Measurements from ENCODE around the gene RNGTT.
"Not testable (repeated sequence)": the region's sequence is repeated elsewhere in the genome, so short reads cannot be mapped to it uniquely, and the experiment has no call there.

The RNGTT gene

GRCh38 chr6:88785478-88785877 is 177.9 kb downstream of the RNGTT start:
- DNase-seq: no peak

- peak in 4 of 5 donors; percentile 10 to 57 (median 31) for DNase-seq
Observed at GRCh38 chr6:88780714-88781389, 182.6 kb downstream of the RNGTT start.

GRCh38 chr6:88775866-88776571 is 187.4 kb downstream of the RNGTT start:
- peak in 1 of 5 donors; percentile 16 for DNase-seq

- DNase-seq: not testable (repeated sequence)
Observed at GRCh38 chr6:88768114-88768513, 195.3 kb downstream of the RNGTT start.

- DNase-seq: no peak
Observed at GRCh38 chr6:88764081-88764480, 199.3 kb downstream of the RNGTT start.

GRCh38 chr6:88763160-88763559 is 200.3 kb downstream of the RNGTT start:
- DNase-seq: no peak

GRCh38 chr6:88761237-88762031 is 202.0 kb downstream of the RNGTT start:
- peak in 1 of 5 donors; percentile 15 for DNase-seq

GRCh38 chr6:88760091-88760490 is 203.3 kb downstream of the RNGTT start:
- DNase-seq: no peak

- no peak for DNase-seq
Observed at GRCh38 chr6:88750936-88751335, 212.5 kb downstream of the RNGTT start.

- no peak for DNase-seq
Observed at GRCh38 chr6:88749849-88750248, 213.6 kb downstream of the RNGTT start.

- DNase-seq: no peak
Observed at GRCh38 chr6:88748141-88748540, 215.3 kb downstream of the RNGTT start.

- no peak for DNase-seq
Observed at GRCh38 chr6:88741939-88742338, 221.5 kb downstream of the RNGTT start.

GRCh38 chr6:88741071-88741470 is 222.3 kb downstream of the RNGTT start:
- no peak for DNase-seq

GRCh38 chr6:88734544-88734943 is 228.9 kb downstream of the RNGTT start:
- peak in 1 of 5 donors; percentile 2 for DNase-seq

- DNase-seq: no peak
Observed at GRCh38 chr6:88730611-88731011, 232.8 kb downstream of the RNGTT start.

- DNase-seq: no peak
Observed at GRCh38 chr6:88728756-88729155, 234.7 kb downstream of the RNGTT start.

- not testable (repeated sequence) for DNase-seq
Observed at GRCh38 chr6:88726409-88726808, 237.0 kb downstream of the RNGTT start.

- DNase-seq: no peak
Observed at GRCh38 chr6:88725111-88725975, 238.1 kb downstream of the RNGTT start.

- no peak for DNase-seq
Observed at GRCh38 chr6:88722686-88723085, 240.7 kb downstream of the RNGTT start.

GRCh38 chr6:88716399-88716798 is 247.0 kb downstream of the RNGTT start:
- DNase-seq: not testable (repeated sequence)

GRCh38 chr6:88712243-88712936 is 251.0 kb downstream of the RNGTT start:
- DNase-seq: no peak

GRCh38 chr6:88709819-88710246 is 253.6 kb downstream of the RNGTT start:
- DNase-seq: no peak

Data from T-helper 1 cell (primary cell).